Prostate gland (tissue), 2 donors: ENCODE data around the gene ATXN1.

Experiments used
- POLR2A ChIP-seq: fragments of 450-650 bp; IDR thresholded peaks from one replicate; pipeline ENCODE4 v1.6.1; 2016; ENCODE audit warnings: antibody characterized with exemption, mild to moderate bottlenecking
- POLR2AphosphoS5 ChIP-seq: sonication (generic); formaldehyde crosslinking; IDR thresholded peaks from one replicate; pipeline ENCODE4 v1.6.1; 2017; ENCODE audit warnings: antibody characterized with exemption
- TF ChIP-seq, protein P1 (sequence below), 4 experiments: fragments of 200-600 bp in 2 of 4; fragments of 450-650 bp in 2 of 4; sonication (generic) in 2 of 4; IDR thresholded peaks; 1 replicate in 3 of 4; 2 replicates in 1 of 4; pipeline ENCODE4 v1.5.1; 2016 to 2019; ENCODE audit warnings: antibody characterized with exemption in 4 of 4, mild to moderate bottlenecking in 2 of 4, moderate library complexity in 2 of 4

DNA sequence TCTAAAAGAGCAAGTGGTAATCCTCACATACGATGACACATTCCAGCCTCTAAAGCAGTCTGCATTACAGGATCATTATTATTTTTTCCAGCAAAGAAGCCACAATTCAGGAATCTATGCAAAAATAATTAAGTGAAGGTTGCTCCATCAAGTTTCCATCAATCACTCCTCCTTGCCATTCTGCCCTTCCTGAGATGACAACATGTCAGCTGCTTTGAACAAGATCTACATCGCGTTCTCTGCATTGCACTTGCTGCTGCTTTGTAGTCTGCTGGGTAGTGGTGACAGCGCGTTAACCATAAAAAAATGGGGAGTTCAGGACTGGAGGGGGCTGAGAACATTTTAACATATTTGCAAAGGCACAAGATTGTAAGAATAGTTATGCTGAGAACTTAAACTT lies 375.2 kb downstream of the ATXN1 start:
- TF ChIP-seq POLR2A = no peak
- TF ChIP-seq, protein P1, sequence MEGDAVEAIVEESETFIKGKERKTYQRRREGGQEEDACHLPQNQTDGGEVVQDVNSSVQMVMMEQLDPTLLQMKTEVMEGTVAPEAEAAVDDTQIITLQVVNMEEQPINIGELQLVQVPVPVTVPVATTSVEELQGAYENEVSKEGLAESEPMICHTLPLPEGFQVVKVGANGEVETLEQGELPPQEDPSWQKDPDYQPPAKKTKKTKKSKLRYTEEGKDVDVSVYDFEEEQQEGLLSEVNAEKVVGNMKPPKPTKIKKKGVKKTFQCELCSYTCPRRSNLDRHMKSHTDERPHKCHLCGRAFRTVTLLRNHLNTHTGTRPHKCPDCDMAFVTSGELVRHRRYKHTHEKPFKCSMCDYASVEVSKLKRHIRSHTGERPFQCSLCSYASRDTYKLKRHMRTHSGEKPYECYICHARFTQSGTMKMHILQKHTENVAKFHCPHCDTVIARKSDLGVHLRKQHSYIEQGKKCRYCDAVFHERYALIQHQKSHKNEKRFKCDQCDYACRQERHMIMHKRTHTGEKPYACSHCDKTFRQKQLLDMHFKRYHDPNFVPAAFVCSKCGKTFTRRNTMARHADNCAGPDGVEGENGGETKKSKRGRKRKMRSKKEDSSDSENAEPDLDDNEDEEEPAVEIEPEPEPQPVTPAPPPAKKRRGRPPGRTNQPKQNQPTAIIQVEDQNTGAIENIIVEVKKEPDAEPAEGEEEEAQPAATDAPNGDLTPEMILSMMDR (IDR thresholded peaks at IDR 0.05) = no peak
- TF ChIP-seq POLR2AphosphoS5 = no peak
